OCI-LY7 (cell line): Measurements from ENCODE around the gene S100Z. TPM values are rescaled to one million over a fixed set of nuclear protein-coding genes. Genes with fewer than 3 reads are reported as not detected.
"Not testable (repeated sequence)": the region's sequence is repeated elsewhere in the genome, so short reads cannot be mapped to it uniquely, and the experiment has no call there.

Experiments
- BruUV-seq: library from RNA; stranded (reverse); fragments of 400-500 nt; replicated peaks from 2 replicates; lab custom pipeline; 2021; lab: Mats Ljungman, UMichigan
- CTCF ChIA-PET: fragments of 300-600 bp; sonication (Branson Sonifier 250); formaldehyde crosslinking; loops from one replicate; lab custom pipeline; 2022; ENCODE audit warnings: antibody characterized with exemption; ENCODE audit not compliant: unreplicated experiment; lab: Charles Lee
- POLR2A ChIA-PET: fragments of 300-600 bp; sonication (Branson Sonifier 250); formaldehyde crosslinking; loops from one replicate; lab custom pipeline; 2022; ENCODE audit warnings: antibody characterized with exemption; lab: Charles Lee
- DNase-seq: peaks from one replicate; pipeline ENCODE4 v3.0.0-alpha.2; 2015; ENCODE audit warnings: low spot score
- H2AFZ ChIP-seq: fragments of 200-600 bp; sonication (generic), shearing (Covaris generic); 2 replicates; pipeline ENCODE4 v1.6.1; 2014; ENCODE audit warnings: mild to moderate bottlenecking, antibody characterized with exemption, low read length, moderate library complexity
- H3K27ac ChIP-seq: fragments of 200-600 bp; sonication (generic); 2 replicates; pipeline ENCODE4 v1.5.1; 2014; ENCODE audit warnings: mixed run types, low read depth, mild to moderate bottlenecking, moderate library complexity, low read length, inconsistent platforms; ENCODE audit not compliant: poor library complexity, severe bottlenecking
- H3K36me3 ChIP-seq: fragments of 200-600 bp; sonication (generic); 2 replicates; pipeline ENCODE4 v1.6.1; 2014; ENCODE audit warnings: mild to moderate bottlenecking, antibody characterized with exemption, low read length, moderate library complexity, mixed read lengths; ENCODE audit not compliant: insufficient read depth
- H3K4me1 ChIP-seq: fragments of 200-600 bp; sonication (generic); 2 replicates; pipeline ENCODE4 v1.5.1; 2014; ENCODE audit warnings: mild to moderate bottlenecking, low read length; ENCODE audit not compliant: insufficient read depth, poor library complexity, severe bottlenecking
- H3K4me2 ChIP-seq: fragments of 200-600 bp; sonication (generic); 2 replicates; pipeline ENCODE4 v1.6.1; 2014; ENCODE audit warnings: mild to moderate bottlenecking, low read length
- H3K4me3 ChIP-seq: fragments of 200-600 bp; sonication (generic); 2 replicates; pipeline ENCODE4 v1.5.1; 2014; ENCODE audit warnings: mild to moderate bottlenecking, low read depth, low read length; ENCODE audit not compliant: poor library complexity, severe bottlenecking
- H3K79me2 ChIP-seq: fragments of 200-600 bp; sonication (generic); 2 replicates; pipeline ENCODE4 v1.6.1; 2016; ENCODE audit warnings: low read depth, mild to moderate bottlenecking, low read length, moderate library complexity, mixed read lengths; ENCODE audit not compliant: insufficient read depth
- H3K9me2 ChIP-seq: fragments of 200-600 bp; sonication (generic); 2 replicates; pipeline ENCODE4 v1.6.1; 2016; ENCODE audit warnings: mild to moderate bottlenecking, low read length, mixed read lengths; ENCODE audit not compliant: insufficient read depth
- H3K9me3 ChIP-seq: fragments of 200-600 bp; sonication (generic); 2 replicates; pipeline ENCODE4 v1.6.1; 2014; ENCODE audit warnings: mild to moderate bottlenecking, mixed run types, low read length, mixed read lengths
- H4K20me1 ChIP-seq: fragments of 200-600 bp; sonication (generic); 2 replicates; pipeline ENCODE4 v1.6.1; 2014; ENCODE audit warnings: mild to moderate bottlenecking, antibody characterized with exemption, low read length, moderate library complexity, mixed read lengths; ENCODE audit not compliant: insufficient read depth
- CTCF ChIP-seq: fragments of 200-600 bp; sonication (generic); conservative IDR thresholded peaks from 2 replicates; pipeline ENCODE4 v1.5.1; 2014; ENCODE audit warnings: mild to moderate bottlenecking, antibody characterized with exemption, low read length, moderate library complexity, mixed read lengths
- EZH2phosphoT487 ChIP-seq: fragments of 200-600 bp; sonication (generic); IDR thresholded peaks from 2 replicates; pipeline ENCODE4 v1.6.1; 2018; ENCODE audit warnings: low read depth, borderline replicate concordance, mild to moderate bottlenecking, mixed run types, antibody characterized with exemption, low read length, moderate library complexity, mixed read lengths
- intact Hi-C: fragments of 100-400 bp; cut with micrococcal nuclease; formaldehyde crosslinking; loops from one replicate; pipeline ENCODE4 v1.10.0; 2022; ENCODE audit not compliant: unreplicated experiment
- total RNA-seq, 2 experiments: library from RNA; depleted of rRNA in 1 of 2; stranded (reverse); fragments of >200 nt in 1 of 2; shearing (Covaris generic) in 1 of 2; gene quantifications; 2 replicates each; pipeline ENCODE4 v1.2.3, GENCODE V29; 2014 to 2022

Gene S100Z
- total RNA-seq, 2 experiments from 2014 or later = 51.1 to 66.6 TPM

- BruUV-seq, H3K9me3 ChIP-seq, H3K27ac ChIP-seq, H3K4me1 ChIP-seq, H4K20me1 ChIP-seq, H3K4me3 ChIP-seq, POLR2A ChIA-PET, DNase-seq, CTCF ChIA-PET, intact Hi-C loops, H3K4me2 ChIP-seq, H2AFZ ChIP-seq, H3K9me2 ChIP-seq: not testable (repeated sequence)
- Histone ChIP-seq H3K79me2 (peaks cover 12% of the 10 kb centered on the region; the same call in 1 of the 2 replicates), H3K36me3 (peaks cover 84% of the 10 kb centered on the region)
Measured at GRCh38 chr5:76914671-76915070, 64.9 kb downstream of the S100Z start.

DNA sequence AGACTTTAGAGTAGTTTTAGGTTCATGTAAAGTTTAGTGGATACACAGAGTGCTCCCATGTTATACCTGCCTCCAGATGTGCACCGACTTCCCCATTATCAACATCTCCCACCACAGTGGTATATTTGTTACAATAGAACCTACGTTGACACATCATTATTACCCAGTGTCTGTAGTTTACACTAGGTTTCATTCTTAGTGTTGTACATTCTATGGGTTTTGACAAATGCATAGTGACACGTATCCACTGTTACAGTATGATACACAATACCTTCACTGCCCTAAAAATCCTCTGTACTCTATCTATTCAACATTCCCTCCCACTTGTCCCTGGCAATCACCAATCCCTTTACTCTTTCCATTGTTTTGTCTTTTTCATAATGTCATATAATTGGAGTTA, 68.7 kb downstream of the S100Z start:
- no peak overlapping the region for H3K27ac ChIP-seq
- peaks cover 85% of the 10 kb centered on the region for H3K36me3 ChIP-seq
- no peaks in the 10 kb centered on the region for H3K9me2 ChIP-seq
- no peak overlapping the region for H3K4me3 ChIP-seq
- no peak overlapping the region for H3K4me2 ChIP-seq
- BruUV-seq = no TSS peak
- POLR2A ChIA-PET = interaction anchor here (0.6 kb wide), 1 partner anchor 85 kb away, joined by 3 read pairs; no protein-coding TSS in a partner anchor
- peaks cover 7% of the 10 kb centered on the region; the same call in 1 of the 2 replicates for H3K9me3 ChIP-seq
- no peaks in the 10 kb centered on the region for H4K20me1 ChIP-seq
- no peak for TF ChIP-seq EZH2phosphoT487
- TF ChIP-seq CTCF = no peak
- no peak overlapping the region for H2AFZ ChIP-seq
- H3K79me2 ChIP-seq = peaks cover 28% of the 10 kb centered on the region; the same call in 1 of the 2 replicates
- CTCF ChIA-PET = no interaction called here
- H3K4me1 ChIP-seq = no peaks in the 10 kb centered on the region
- no peak for DNase-seq
- intact Hi-C loops = no loop called here

DNA sequence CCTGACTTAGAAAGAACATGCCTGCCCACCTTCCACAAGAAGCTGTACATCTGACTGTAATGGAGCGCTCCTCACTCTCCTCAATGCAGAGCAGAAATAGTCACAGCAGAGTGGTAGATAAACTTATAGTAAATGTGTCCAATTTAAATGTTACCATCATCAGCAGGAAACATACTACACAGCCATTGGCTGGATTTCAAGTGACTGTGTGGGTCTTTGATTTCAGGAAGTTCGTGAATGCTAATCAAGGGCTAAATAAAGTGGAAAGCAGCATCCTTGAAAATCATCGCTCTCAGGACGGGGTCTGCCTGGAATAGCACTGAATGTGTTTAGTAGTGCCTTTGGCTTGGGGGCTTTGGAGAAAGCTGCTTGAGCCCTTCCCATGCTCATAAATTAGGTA, 70.7 kb downstream of the S100Z start:
- H3K4me1 ChIP-seq = no peaks in the 10 kb centered on the region
- TF ChIP-seq CTCF (no peak), EZH2phosphoT487 (no peak)
- intact Hi-C loops = no loop called here
- no peak overlapping the region for H3K4me2 ChIP-seq
- no peak overlapping the region for H3K27ac ChIP-seq
- H3K4me3 ChIP-seq = no peak overlapping the region
- ChIA-PET POLR2A (interaction anchor here (0.7 to 1.0 kb wide), 2 partner anchors 23 to 24 kb away, joined by 3 read pairs; no protein-coding TSS in a partner anchor), CTCF (no interaction called here)
- H3K79me2 ChIP-seq = peaks cover 28% of the 10 kb centered on the region; the same call in 1 of the 2 replicates
- H3K36me3 ChIP-seq = peaks cover 88% of the 10 kb centered on the region
- no peak overlapping the region for H2AFZ ChIP-seq
- H3K9me2 ChIP-seq = no peaks in the 10 kb centered on the region
- no peak for DNase-seq
- H3K9me3 ChIP-seq = no peaks in the 10 kb centered on the region
- no peaks in the 10 kb centered on the region for H4K20me1 ChIP-seq
- BruUV-seq = no TSS peak
